IMR-90 (cell line): ENCODE measurements around the gene S100A4. TPM values are rescaled to one million over a fixed set of nuclear protein-coding genes. Genes with fewer than 3 reads are reported as not detected.

Experiments
- ATAC-seq: fragments of 200-7000 bp; cut with Tn5 transposase; 2 replicates; pipeline ENCODE4 v1.9.1; 2020; ENCODE audit warnings: low read depth, mild to moderate bottlenecking, moderate library complexity
- BruUV-seq: library from RNA; stranded (reverse); fragments of 400-500 nt; replicated peaks from 2 replicates; lab custom pipeline; 2021; lab: Mats Ljungman, UMichigan
- CTCF ChIA-PET: fragments of 300-600 bp; formaldehyde crosslinking; extraction: SDS; loops from one replicate; lab custom pipeline; 2021; ENCODE audit warnings: antibody characterized with exemption; lab: Yijun Ruan, JAX
- POLR2A ChIA-PET: fragments of 300-600 bp; sonication (Branson Sonifier 250); formaldehyde crosslinking; loops from one replicate; lab custom pipeline; 2022; ENCODE audit warnings: antibody characterized with exemption; ENCODE audit not compliant: unreplicated experiment; lab: Charles Lee
- DNase-seq: peaks from one replicate; pipeline ENCODE4 v3.0.0; 2013
- H2AFZ ChIP-seq: replicated peaks from 2 replicates; pipeline ENCODE3; 2013; ENCODE audit warnings: low read length, mild to moderate bottlenecking; ENCODE audit not compliant: poor library complexity
- H2AK5ac ChIP-seq: 2 replicates; pipeline ENCODE4 v1.6.1; 2013; ENCODE audit warnings: low read depth, low read length, inconsistent platforms
- H2AK9ac ChIP-seq: replicated peaks from 2 replicates; pipeline ENCODE3; 2013; ENCODE audit warnings: mild to moderate bottlenecking, low read depth, low read length, moderate library complexity; ENCODE audit not compliant: poor library complexity
- H2BK120ac ChIP-seq: 2 replicates; pipeline ENCODE4 v1.6.1; 2013; ENCODE audit warnings: low read depth, low read length, inconsistent platforms
- H2BK15ac ChIP-seq: 3 replicates; pipeline ENCODE4 v1.6.1; 2013; ENCODE audit warnings: low read depth, low read length, inconsistent platforms
- H2BK20ac ChIP-seq: 2 replicates; pipeline ENCODE4 v1.6.1; 2013; ENCODE audit warnings: low read depth, mild to moderate bottlenecking, inconsistent platforms, low read length, moderate library complexity
- H2BK5ac ChIP-seq: 2 replicates; pipeline ENCODE4 v1.6.1; 2013; ENCODE audit warnings: mild to moderate bottlenecking, low read depth, low read length, inconsistent platforms; ENCODE audit not compliant: poor library complexity, severe bottlenecking
- H3K14ac ChIP-seq: replicated peaks from 2 replicates; pipeline ENCODE4 v1.6.1; 2013; ENCODE audit warnings: low read depth, low read length, inconsistent platforms
- H3K18ac ChIP-seq: 2 replicates; pipeline ENCODE4 v1.6.1; 2013; ENCODE audit warnings: low read depth, low read length, control low read depth
- H3K23ac ChIP-seq: 2 replicates; pipeline ENCODE4 v1.6.1; 2013; ENCODE audit warnings: low read depth, low read length, inconsistent platforms
- H3K27ac ChIP-seq: 2 replicates; pipeline ENCODE4 v1.5.1; 2013; ENCODE audit warnings: mild to moderate bottlenecking, control low read depth, low read length; ENCODE audit not compliant: insufficient read depth
- H3K27me3 ChIP-seq: 2 replicates; pipeline ENCODE4 v1.6.1; 2013; ENCODE audit warnings: low read length; ENCODE audit not compliant: control insufficient read depth, insufficient read depth
- H3K36me3 ChIP-seq: 2 replicates; pipeline ENCODE4 v1.6.1; 2013; ENCODE audit warnings: low read length, mixed read lengths; ENCODE audit not compliant: control insufficient read depth, insufficient read depth
- H3K4ac ChIP-seq: 2 replicates; pipeline ENCODE4 v1.6.1; 2013; ENCODE audit warnings: low read depth, low read length, inconsistent platforms
- H3K4me1 ChIP-seq: 2 replicates; pipeline ENCODE4 v1.6.1; 2013; ENCODE audit warnings: low read length, mixed read lengths; ENCODE audit not compliant: control insufficient read depth, insufficient read depth
- H3K4me2 ChIP-seq: 2 replicates; pipeline ENCODE4 v1.6.1; 2013; ENCODE audit warnings: low read depth, mild to moderate bottlenecking, control low read depth, low read length, moderate library complexity
- H3K4me3 ChIP-seq: 2 replicates; pipeline ENCODE4 v1.5.1; 2013; ENCODE audit warnings: low read depth, mild to moderate bottlenecking, control low read depth, low read length, moderate library complexity; ENCODE audit not compliant: insufficient read depth
- H3K56ac ChIP-seq: 2 replicates; pipeline ENCODE4 v1.6.1; 2013; ENCODE audit warnings: low read length, inconsistent platforms; ENCODE audit not compliant: insufficient read depth; ENCODE audit errors: extremely low read depth
- H3K79me1 ChIP-seq, 2 experiments: 2 replicates each; pipeline ENCODE4 v1.6.1; 2013; ENCODE audit warnings: low read length in 2 of 2, inconsistent platforms in 1 of 2, low read depth in 1 of 2
- H3K9ac ChIP-seq: 2 replicates; pipeline ENCODE4 v1.6.1; 2013; ENCODE audit warnings: low read depth, low read length, control low read depth
- H3K9me1 ChIP-seq: 2 replicates; pipeline ENCODE4 v1.6.1; 2013; ENCODE audit warnings: low read length, inconsistent platforms; ENCODE audit not compliant: insufficient read depth
- H3K9me3 ChIP-seq: 2 replicates; pipeline ENCODE4 v1.6.1; 2013; ENCODE audit warnings: low read length; ENCODE audit not compliant: control insufficient read depth, insufficient read depth
- H4K20me1 ChIP-seq: 2 replicates; pipeline ENCODE4 v1.6.1; 2013; ENCODE audit warnings: low read length, inconsistent platforms; ENCODE audit not compliant: insufficient read depth
- H4K5ac ChIP-seq: 2 replicates; pipeline ENCODE4 v1.6.1; 2013; ENCODE audit warnings: mild to moderate bottlenecking, low read depth, low read length, control low read depth
- H4K8ac ChIP-seq, 2 experiments: 2 replicates each; pipeline ENCODE4 v1.6.1; 2013; ENCODE audit warnings: low read depth in 2 of 2, low read length in 2 of 2, control low read depth in 1 of 2, inconsistent platforms in 1 of 2
- H4K91ac ChIP-seq: 2 replicates; pipeline ENCODE4 v1.6.1; 2013; ENCODE audit warnings: low read depth, low read length, inconsistent platforms; ENCODE audit not compliant: insufficient read depth
- CHD1 ChIP-seq: IDR thresholded peaks from 2 replicates; pipeline ENCODE4 v1.6.1; 2012; ENCODE audit warnings: low read depth, low read length, improper control_type of control experiment
- NFE2L2 ChIP-seq: fragments of 150-350 bp; IDR thresholded peaks from 2 replicates; pipeline ENCODE4 v1.6.1; 2016; ENCODE audit warnings: low read depth, mild to moderate bottlenecking, low read length
- RFX5 ChIP-seq: IDR thresholded peaks from 2 replicates; pipeline ENCODE4 v1.8.0; 2012; ENCODE audit warnings: low read depth, mild to moderate bottlenecking, low read length, moderate library complexity
- whole genome bisulfite sequencing, 2 experiments: methylation state at CpG; one replicate each; pipeline versions ENCODE4 v1.1.5 to v1.1.7; 2013; ENCODE audit warnings: missing lambda C conversion rate in 2 of 2; ENCODE audit not compliant: insufficient read length in 1 of 2; ENCODE audit errors: extremely low coverage in 2 of 2; 5-methylcytosine and 5-hydroxymethylcytosine counted together
- dilution Hi-C: fragments of 300-500 bp; cut with HindIII; formaldehyde crosslinking; loops from one replicate; pipeline ENCODE4 v1.14.3; 2018; ENCODE audit warnings: low sequenced_read_pairs; ENCODE audit not compliant: unreplicated experiment
- in situ Hi-C: fragments of 300-500 bp; cut with MboI; formaldehyde crosslinking; loops from 3 replicates; pipeline ENCODE4 v1.14.3; 2019; ENCODE audit warnings: low sequenced_read_pairs, inconsistent platforms, mixed read lengths
- intact Hi-C: fragments of 100-400 bp; cut with micrococcal nuclease; formaldehyde crosslinking; loops from 2 replicates; pipeline ENCODE4 v1.10.0; 2022
- polyA plus RNA-seq, 3 experiments: library from polyadenylated mRNA; depleted of rRNA; stranded (reverse); fragments of >200 nt; gene quantifications; 2 replicates each; pipeline ENCODE4 v1.2.3, GENCODE V29; 2012; ENCODE audit warnings: low replicate concordance in 1 of 3
- total RNA-seq: library from RNA; depleted of rRNA; stranded (reverse); fragments of >200 nt; gene quantifications from 2 replicates; pipeline ENCODE4 v1.2.3, GENCODE V29; 2012
- TF ChIP-seq, protein P1 (sequence below): fragments of 150-350 bp; IDR thresholded peaks from 2 replicates; pipeline ENCODE4 v1.6.1; 2016; ENCODE audit warnings: low read depth, mild to moderate bottlenecking, low read length, moderate library complexity, borderline replicate concordance

Gene S100A4
- total and polyA plus RNA-seq, 2 of the 4 experiments (the other 2 are of a cell fraction) = 5.6 to 16.6 TPM

GRCh38 chr1:153540394-153541361 lies 4.9 kb downstream of the S100A4 start, which contains the start of gene S100A5:
Gene S100A5, minus strand, starts transcription at chr1:153540934. Its CDS starts 743 bp downstream, at chr1:153540191.
- intact Hi-C loops = no loop called here
- H2BK15ac ChIP-seq = peak within 1 kb of the TSS; percentile 69; the same call in 2 of the 3 replicates
- H4K20me1 ChIP-seq = no peaks in the 10 kb centered on the region
- H2BK5ac ChIP-seq = peak within 1 kb of the TSS; percentile 27
- H4K8ac ChIP-seq = peak within 1 kb of the TSS; percentile 8 to 89
- no peak within 1 kb of the TSS for H3K18ac ChIP-seq
- TF ChIP-seq CHD1 (no peak), NFE2L2 (no peak), RFX5 (no peak)
- TF ChIP-seq, protein P1, sequence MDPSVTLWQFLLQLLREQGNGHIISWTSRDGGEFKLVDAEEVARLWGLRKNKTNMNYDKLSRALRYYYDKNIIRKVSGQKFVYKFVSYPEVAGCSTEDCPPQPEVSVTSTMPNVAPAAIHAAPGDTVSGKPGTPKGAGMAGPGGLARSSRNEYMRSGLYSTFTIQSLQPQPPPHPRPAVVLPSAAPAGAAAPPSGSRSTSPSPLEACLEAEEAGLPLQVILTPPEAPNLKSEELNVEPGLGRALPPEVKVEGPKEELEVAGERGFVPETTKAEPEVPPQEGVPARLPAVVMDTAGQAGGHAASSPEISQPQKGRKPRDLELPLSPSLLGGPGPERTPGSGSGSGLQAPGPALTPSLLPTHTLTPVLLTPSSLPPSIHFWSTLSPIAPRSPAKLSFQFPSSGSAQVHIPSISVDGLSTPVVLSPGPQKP = no peak
- H3K4me3 ChIP-seq = no peak within 1 kb of the TSS
- no peaks in the 10 kb centered on the region for H3K27me3 ChIP-seq
- H3K4me1 ChIP-seq = peaks cover 33% of the 10 kb centered on the region
- peak within 1 kb of the TSS; percentile 77 for H2BK120ac ChIP-seq
- in situ Hi-C loops = loop anchor here (25.0 kb wide), 1 partner anchor 422 kb away; the partner anchor contains the start of genes CREB3L4, CRTC2 and SLC39A1
- H4K91ac ChIP-seq = peak within 1 kb of the TSS; percentile 77
- no peak within 1 kb of the TSS for H3K4me2 ChIP-seq
- peak within 1 kb of the TSS; percentile 66; the same call in 1 of the 2 replicates for H3K23ac ChIP-seq
- peak within 1 kb of the TSS; percentile 94 for H2AK5ac ChIP-seq
- H3K79me1 ChIP-seq = peaks cover 5 to 38% of the 10 kb centered on the region in 2 experiments; a peak in 3 of 4 replicates
- H4K5ac ChIP-seq = peak within 1 kb of the TSS; percentile 44; the same call in 1 of the 2 replicates
- no CpG with 5 or more reads among the region's 11 CpGs for WGBS, 2 experiments
- no peak within 1 kb of the TSS for H3K56ac ChIP-seq
- peak within 1 kb of the TSS; percentile 73 for H3K14ac ChIP-seq
- ATAC-seq (no peak), DNase-seq (peak; percentile 55)
- H3K9me1 ChIP-seq = peaks cover 50% of the 10 kb centered on the region
- no peak within 1 kb of the TSS for H3K9ac ChIP-seq
- H2AFZ ChIP-seq = peak within 1 kb of the TSS; percentile 87
- no peak within 1 kb of the TSS for H3K27ac ChIP-seq
- POLR2A ChIA-PET = interaction anchor here (1.4 kb wide), 1 partner anchor 26 kb away, joined by 5 read pairs; no protein-coding TSS in a partner anchor
- H3K36me3 ChIP-seq = no peaks in the 10 kb centered on the region
- BruUV-seq = no TSS peak
- peak within 1 kb of the TSS; percentile 97 for H2AK9ac ChIP-seq
- H3K4ac ChIP-seq = peak within 1 kb of the TSS; percentile 83
- H3K9me3 ChIP-seq = no peaks in the 10 kb centered on the region
- CTCF ChIA-PET = interaction anchor here (1.2 to 1.4 kb wide), 2 partner anchors 8 to 12 kb away, joined by 3 read pairs; no protein-coding TSS in a partner anchor
- peak within 1 kb of the TSS; percentile 85 for H2BK20ac ChIP-seq
- dilution Hi-C loops = no loop called here
